ENCODE results near the gene TP53I11.

The TP53I11 gene

GRCh38 chr11:44990665-44991064 lies 40.0 kb upstream of the TP53I11 start:
- H4K91ac ChIP-seq (ENCODE audit: low read depth, low read length, poor library complexity), result no peak overlapping the region
- H3K27ac ChIP-seq (replicated peaks; ENCODE audit: low read length), result no peak overlapping the region
- H3K14ac ChIP-seq (ENCODE audit: low read length), result no peak overlapping the region
- H2BK12ac ChIP-seq (ENCODE audit: low read length), result no peak overlapping the region
- H2AK5ac ChIP-seq (ENCODE audit: low read depth, low read length), result no peak overlapping the region
- H2BK120ac ChIP-seq (ENCODE audit: low read depth, low read length), result no peak overlapping the region
- H3K18ac ChIP-seq (ENCODE audit: low read length), result peak overlapping the region; percentile 2
- H3K4me3 ChIP-seq (ENCODE audit: low read length in 2 of 2), result no peak overlapping the region
- H4K8ac ChIP-seq (ENCODE audit: low read depth, low read length), result no peak overlapping the region
- H3K4ac ChIP-seq (ENCODE audit: low read length), result no peak overlapping the region
- no peak overlapping the region for H2BK5ac ChIP-seq (ENCODE audit: low read length)
- no peak overlapping the region for H3K23ac ChIP-seq (ENCODE audit: low read depth, low read length, poor library complexity)
- peak overlapping the region; percentile 55 for H2BK15ac ChIP-seq (ENCODE audit: low read length)
- H2AFZ ChIP-seq (ENCODE audit: low read length), result no peak overlapping the region
- peaks cover 0 to 6% of the 10 kb centered on the region in 2 donors for H3K4me1 ChIP-seq (ENCODE audit: control insufficient read depth in 2 of 2, insufficient read depth in 1 of 2, low read depth in 1 of 2, low read length in 2 of 2)
- no peak overlapping the region for H3K4me2 ChIP-seq (ENCODE audit: insufficient read depth, low read length, poor library complexity, severe bottlenecking)
- no peak for DNase-seq (ENCODE audit: low spot score)
- peaks cover 0 to 2% of the 10 kb centered on the region in 2 donors for H3K9me3 ChIP-seq (replicated peaks in 1 of 2; ENCODE audit: control insufficient read depth in 2 of 2, insufficient read depth in 1 of 2, low read depth in 1 of 2, low read length in 2 of 2)
- H3K36me3 ChIP-seq (replicated peaks in 1 of 2; ENCODE audit: control insufficient read depth in 2 of 2, insufficient read depth in 2 of 2, low read length in 2 of 2), result no peaks in the 10 kb centered on the region
- WGBS, 2 donors (ENCODE audit: extremely low coverage in 2 of 2, insufficient read length in 2 of 2, insufficient replicate concordance in 1 of 2), result no CpG with 5 or more reads among the region's 5 CpGs
- no peak overlapping the region for H3K9ac ChIP-seq (ENCODE audit: low read depth, low read length, poor library complexity)
- H3K27me3 ChIP-seq (ENCODE audit: control insufficient read depth in 3 of 3, insufficient read depth in 3 of 3, low read depth in 1 of 3, low read length in 3 of 3), result peaks cover 0 to 73% (median 0%) of the 10 kb centered on the region in 3 experiments
- H3K79me1 ChIP-seq (ENCODE audit: low read depth, low read length), result no peaks in the 10 kb centered on the region

- no peaks in the 10 kb centered on the region for H3K36me3 ChIP-seq (replicated peaks in 1 of 2; ENCODE audit: control insufficient read depth in 2 of 2, insufficient read depth in 2 of 2, low read length in 2 of 2)
These were observed 39.3 kb upstream of the TP53I11 start for GRCh38 chr11:44989831-44990566.

GRCh38 chr11:44988981-44989635 lies 38.4 kb upstream of the TP53I11 start:
- Histone ChIP-seq H3K4me3 (ENCODE audit: low read length in 2 of 2) (no peak overlapping the region), H3K79me1 (ENCODE audit: low read depth, low read length) (no peaks in the 10 kb centered on the region), H4K91ac (ENCODE audit: low read depth, low read length, poor library complexity) (no peak overlapping the region), H2BK5ac (ENCODE audit: low read length) (no peak overlapping the region), H3K27me3 (ENCODE audit: control insufficient read depth in 3 of 3, insufficient read depth in 3 of 3, low read depth in 1 of 3, low read length in 3 of 3) (peaks cover 0 to 86% (median 0%) of the 10 kb centered on the region in 3 experiments), H2AK5ac (ENCODE audit: low read depth, low read length) (no peak overlapping the region), H2BK120ac (ENCODE audit: low read depth, low read length) (no peak overlapping the region), H3K23ac (ENCODE audit: low read depth, low read length, poor library complexity) (no peak overlapping the region), H4K8ac (ENCODE audit: low read depth, low read length) (no peak overlapping the region), H3K4me2 (ENCODE audit: insufficient read depth, low read length, poor library complexity, severe bottlenecking) (no peak overlapping the region), H2AFZ (ENCODE audit: low read length) (no peak overlapping the region), H3K4ac (ENCODE audit: low read length) (no peak overlapping the region), H3K14ac (ENCODE audit: low read length) (no peak overlapping the region), H2BK12ac (ENCODE audit: low read length) (no peak overlapping the region), H2BK15ac (ENCODE audit: low read length) (no peak overlapping the region), H3K9ac (ENCODE audit: low read depth, low read length, poor library complexity) (no peak overlapping the region), H3K27ac (replicated peaks; ENCODE audit: low read length) (no peak overlapping the region), H3K4me1 (ENCODE audit: control insufficient read depth in 2 of 2, insufficient read depth in 1 of 2, low read depth in 1 of 2, low read length in 2 of 2) (peaks cover 0 to 6% of the 10 kb centered on the region in 2 donors), H3K36me3 (replicated peaks in 1 of 2; ENCODE audit: control insufficient read depth in 2 of 2, insufficient read depth in 2 of 2, low read length in 2 of 2) (no peaks in the 10 kb centered on the region), H3K9me3 (replicated peaks in 1 of 2; ENCODE audit: control insufficient read depth in 2 of 2, insufficient read depth in 1 of 2, low read depth in 1 of 2, low read length in 2 of 2) (peaks cover 0 to 2% of the 10 kb centered on the region in 2 donors), H3K18ac (ENCODE audit: low read length) (peak overlapping the region; percentile 22)
- no CpG with 5 or more reads among the region's 5 CpGs for WGBS, 2 donors (ENCODE audit: extremely low coverage in 2 of 2, insufficient read length in 2 of 2, insufficient replicate concordance in 1 of 2)
- DNase-seq (ENCODE audit: low spot score), result no peak

More at GRCh38 chr11:44989831-44990566, 39.3 kb upstream of the TP53I11 start:
- Histone ChIP-seq H3K4me3 (ENCODE audit: low read length in 2 of 2) (peak overlapping the region in 1 of 2 donors; percentile 11), H2BK120ac (ENCODE audit: low read depth, low read length) (no peak overlapping the region), H3K4me2 (ENCODE audit: insufficient read depth, low read length, poor library complexity, severe bottlenecking) (no peak overlapping the region), H2BK5ac (ENCODE audit: low read length) (no peak overlapping the region), H3K4me1 (ENCODE audit: control insufficient read depth in 2 of 2, insufficient read depth in 1 of 2, low read depth in 1 of 2, low read length in 2 of 2) (peaks cover 0 to 6% of the 10 kb centered on the region in 2 donors), H2AFZ (ENCODE audit: low read length) (no peak overlapping the region), H2BK12ac (ENCODE audit: low read length) (peak overlapping the region; percentile 19), H3K9ac (ENCODE audit: low read depth, low read length, poor library complexity) (no peak overlapping the region), H3K4ac (ENCODE audit: low read length) (no peak overlapping the region), H3K27me3 (ENCODE audit: control insufficient read depth in 3 of 3, insufficient read depth in 3 of 3, low read depth in 1 of 3, low read length in 3 of 3) (peaks cover 0 to 78% (median 0%) of the 10 kb centered on the region in 3 experiments), H2BK15ac (ENCODE audit: low read length) (no peak overlapping the region), H2AK5ac (ENCODE audit: low read depth, low read length) (no peak overlapping the region), H3K79me1 (ENCODE audit: low read depth, low read length) (no peaks in the 10 kb centered on the region), H4K8ac (ENCODE audit: low read depth, low read length) (no peak overlapping the region), H3K14ac (ENCODE audit: low read length) (no peak overlapping the region), H3K27ac (replicated peaks; ENCODE audit: low read length) (no peak overlapping the region), H4K91ac (ENCODE audit: low read depth, low read length, poor library complexity) (no peak overlapping the region), H3K18ac (ENCODE audit: low read length) (peak overlapping the region; percentile 33), H3K9me3 (replicated peaks in 1 of 2; ENCODE audit: control insufficient read depth in 2 of 2, insufficient read depth in 1 of 2, low read depth in 1 of 2, low read length in 2 of 2) (peaks cover 0 to 2% of the 10 kb centered on the region in 2 donors), H3K23ac (ENCODE audit: low read depth, low read length, poor library complexity) (no peak overlapping the region)
- DNase-seq (ENCODE audit: low spot score), result no peak
- WGBS, 2 donors (ENCODE audit: extremely low coverage in 2 of 2, insufficient read length in 2 of 2, insufficient replicate concordance in 1 of 2), result no CpG with 5 or more reads among the region's 21 CpGs

GRCh38 chr11:44988111-44988510 lies 37.4 kb upstream of the TP53I11 start:
- DNase-seq (ENCODE audit: low spot score), result no peak
- Histone ChIP-seq H3K4me2 (ENCODE audit: insufficient read depth, low read length, poor library complexity, severe bottlenecking) (no peak overlapping the region), H3K36me3 (replicated peaks in 1 of 2; ENCODE audit: control insufficient read depth in 2 of 2, insufficient read depth in 2 of 2, low read length in 2 of 2) (no peaks in the 10 kb centered on the region), H3K9me3 (replicated peaks in 1 of 2; ENCODE audit: control insufficient read depth in 2 of 2, insufficient read depth in 1 of 2, low read depth in 1 of 2, low read length in 2 of 2) (peaks cover 0 to 2% of the 10 kb centered on the region in 2 donors), H3K27me3 (ENCODE audit: control insufficient read depth in 3 of 3, insufficient read depth in 3 of 3, low read depth in 1 of 3, low read length in 3 of 3) (peaks cover 0 to 84% (median 0%) of the 10 kb centered on the region in 3 experiments), H3K27ac (replicated peaks; ENCODE audit: low read length) (no peak overlapping the region), H3K9ac (ENCODE audit: low read depth, low read length, poor library complexity) (no peak overlapping the region), H3K79me1 (ENCODE audit: low read depth, low read length) (no peaks in the 10 kb centered on the region), H2BK5ac (ENCODE audit: low read length) (no peak overlapping the region), H2BK12ac (ENCODE audit: low read length) (no peak overlapping the region), H4K8ac (ENCODE audit: low read depth, low read length) (no peak overlapping the region), H3K14ac (ENCODE audit: low read length) (no peak overlapping the region), H2AFZ (ENCODE audit: low read length) (no peak overlapping the region), H2BK120ac (ENCODE audit: low read depth, low read length) (no peak overlapping the region), H3K23ac (ENCODE audit: low read depth, low read length, poor library complexity) (no peak overlapping the region), H3K4ac (ENCODE audit: low read length) (no peak overlapping the region), H3K4me3 (ENCODE audit: low read length in 2 of 2) (no peak overlapping the region), H4K91ac (ENCODE audit: low read depth, low read length, poor library complexity) (no peak overlapping the region), H3K18ac (ENCODE audit: low read length) (no peak overlapping the region), H2AK5ac (ENCODE audit: low read depth, low read length) (no peak overlapping the region), H3K4me1 (ENCODE audit: control insufficient read depth in 2 of 2, insufficient read depth in 1 of 2, low read depth in 1 of 2, low read length in 2 of 2) (peaks cover 0 to 6% of the 10 kb centered on the region in 2 donors), H2BK15ac (ENCODE audit: low read length) (no peak overlapping the region)
- no CpG with 5 or more reads among the region's 2 CpGs for WGBS, 2 donors (ENCODE audit: extremely low coverage in 2 of 2, insufficient read length in 2 of 2, insufficient replicate concordance in 1 of 2)
